Suprapubic skin (tissue), 4 donors: ENCODE results near the gene NOA1.

Experiments used
- CTCF ChIP-seq, 2 donors: fragments of 200-600 bp in 1 of 2; fragments of 450-650 bp in 1 of 2; sonication (generic) in 1 of 2; IDR thresholded peaks; one replicate each; pipeline ENCODE4 v1.5.1; 2016 to 2019; ENCODE audit warnings: antibody characterized with exemption in 2 of 2, mild to moderate bottlenecking in 1 of 2, moderate library complexity in 1 of 2
- EP300 ChIP-seq: sonication (generic); formaldehyde crosslinking; IDR thresholded peaks from one replicate; pipeline ENCODE4 v1.6.1; 2017; ENCODE audit warnings: antibody characterized with exemption
- POLR2A ChIP-seq, 2 donors: fragments of 450-650 bp; IDR thresholded peaks; one replicate each; pipeline ENCODE4 v1.6.1; 2017; ENCODE audit warnings: antibody characterized with exemption in 2 of 2, mild to moderate bottlenecking in 2 of 2, moderate library complexity in 2 of 2
- POLR2AphosphoS5 ChIP-seq, 3 donors: sonication (generic); formaldehyde crosslinking; IDR thresholded peaks; one replicate each; pipeline ENCODE4 v1.6.1; 2017; ENCODE audit warnings: antibody characterized with exemption in 3 of 3

- no peak for TF ChIP-seq CTCF (IDR thresholded peaks at IDR 0.05)
- no peak for TF ChIP-seq POLR2A (IDR thresholded peaks at IDR 0.05)
- no peak for TF ChIP-seq EP300
- no peak for TF ChIP-seq POLR2AphosphoS5 (IDR thresholded peaks at IDR 0.05)
These were observed 40.1 kb downstream of the NOA1 start for GRCh38 chr4:56937262-56937661.
